ENCODE results near the gene LURAP1L.

GRCh38 chr9:12777121-12778022 is 2.6 kb downstream of the LURAP1L start:
- TF ChIP-seq CTCF (IDR thresholded peaks at IDR 0.05) (no peak), JUNB (IDR thresholded peaks at IDR 0.05) (no peak), MAX (IDR thresholded peaks at IDR 0.05) (no peak), USF2 (IDR thresholded peaks at IDR 0.05) (no peak)
